ENCODE results near the gene TMEM131.

Gene TMEM131

GRCh38 chr2:97728091-97728731 lies 267.5 kb downstream of the TMEM131 start:
- Histone ChIP-seq H3K4me3 (ENCODE audit: extremely low read depth, insufficient read depth, low read length, poor library complexity, severe bottlenecking) (no peak overlapping the region), H3K4me1 (ENCODE audit: control insufficient read depth, insufficient read depth, low read length, poor library complexity, severe bottlenecking) (no peaks in the 10 kb centered on the region), H3K36me3 (ENCODE audit: control insufficient read depth, insufficient read depth, low read length) (no peaks in the 10 kb centered on the region), H3K27ac (ENCODE audit: low read depth, low read length, severe bottlenecking) (no peak overlapping the region), H3K9me3 (ENCODE audit: control insufficient read depth, low read length) (no peaks in the 10 kb centered on the region)
- WGBS, 2 experiments (ENCODE audit: insufficient coverage in 2 of 2) = 92 to 97% methylated on average over 12 of the region's 12 CpGs

- no peaks in the 10 kb centered on the region for H3K36me3 ChIP-seq (ENCODE audit: control insufficient read depth, insufficient read depth, low read length)
- 81 to 87% methylated on average over 4 of the region's 7 CpGs for whole genome bisulfite sequencing, 2 experiments (ENCODE audit: insufficient coverage in 2 of 2)
- H3K4me1 ChIP-seq (ENCODE audit: control insufficient read depth, insufficient read depth, low read length, poor library complexity, severe bottlenecking) = no peaks in the 10 kb centered on the region
- H3K4me3 ChIP-seq (ENCODE audit: extremely low read depth, insufficient read depth, low read length, poor library complexity, severe bottlenecking) = no peak overlapping the region
- no peaks in the 10 kb centered on the region for H3K9me3 ChIP-seq (ENCODE audit: control insufficient read depth, low read length)
- no peak overlapping the region for H3K27ac ChIP-seq (ENCODE audit: low read depth, low read length, severe bottlenecking)
Observed at GRCh38 chr2:97727296-97727695, 268.5 kb downstream of the TMEM131 start.

DNA sequence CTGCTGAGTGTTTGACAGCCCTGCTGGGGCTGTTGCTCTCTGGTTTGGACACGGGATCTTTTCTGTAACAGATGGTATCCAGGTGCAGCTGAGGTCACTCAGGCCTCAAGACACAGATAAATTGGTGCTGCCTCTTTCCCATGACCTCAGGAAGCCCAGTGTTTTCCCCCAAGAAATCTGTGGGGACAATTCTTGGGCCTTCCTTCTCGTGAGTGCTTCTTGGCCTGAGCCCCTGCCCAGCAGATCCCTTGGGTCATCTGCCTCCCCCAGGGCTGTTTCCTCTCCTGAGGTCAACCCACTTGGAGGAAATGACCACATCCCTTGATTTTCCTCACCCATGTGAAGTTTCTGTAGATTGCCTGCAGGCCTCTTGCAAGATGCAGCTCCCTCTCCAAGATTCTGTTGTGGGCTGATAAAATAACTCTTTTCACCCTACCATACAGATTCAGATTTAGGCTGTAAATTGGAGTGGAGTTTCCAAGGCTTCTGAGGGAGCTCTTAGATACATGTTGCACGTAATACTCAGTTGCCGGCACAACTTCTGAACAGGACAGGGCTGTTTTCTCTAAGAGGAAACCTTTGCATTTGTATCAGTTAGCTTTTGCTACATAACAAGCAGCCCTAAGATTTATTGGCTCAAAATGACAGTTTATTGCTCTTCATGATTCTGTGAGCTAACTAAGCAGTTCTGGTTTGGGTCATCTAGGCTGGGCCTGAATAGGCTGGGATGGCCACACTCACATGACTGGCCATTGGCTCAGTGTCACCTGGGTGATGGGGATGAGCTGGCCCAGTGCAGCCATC lies 269.3 kb downstream of the TMEM131 start:
- no peaks in the 10 kb centered on the region for H3K9me3 ChIP-seq (ENCODE audit: control insufficient read depth, low read length)
- no peak overlapping the region for H3K4me3 ChIP-seq (ENCODE audit: extremely low read depth, insufficient read depth, low read length, poor library complexity, severe bottlenecking)
- 66 to 69% methylated on average over 4 of the region's 4 CpGs for WGBS, 2 experiments (ENCODE audit: insufficient coverage in 2 of 2)
- H3K36me3 ChIP-seq (ENCODE audit: control insufficient read depth, insufficient read depth, low read length) = no peaks in the 10 kb centered on the region
- no peak overlapping the region for H3K27ac ChIP-seq (ENCODE audit: low read depth, low read length, severe bottlenecking)
- no peaks in the 10 kb centered on the region for H3K4me1 ChIP-seq (ENCODE audit: control insufficient read depth, insufficient read depth, low read length, poor library complexity, severe bottlenecking)

GRCh38 chr2:97724946-97725688 lies 270.6 kb downstream of the TMEM131 start:
- no peaks in the 10 kb centered on the region for H3K9me3 ChIP-seq (ENCODE audit: control insufficient read depth, low read length)
- H3K27ac ChIP-seq (ENCODE audit: low read depth, low read length, severe bottlenecking) = no peak overlapping the region
- WGBS, 2 experiments (ENCODE audit: insufficient coverage in 2 of 2) = 93 to 94% methylated on average over 22 to 26 of the region's 31 CpGs
- no peaks in the 10 kb centered on the region for H3K36me3 ChIP-seq (ENCODE audit: control insufficient read depth, insufficient read depth, low read length)
- no peak overlapping the region for H3K4me3 ChIP-seq (ENCODE audit: extremely low read depth, insufficient read depth, low read length, poor library complexity, severe bottlenecking)
- no peaks in the 10 kb centered on the region for H3K4me1 ChIP-seq (ENCODE audit: control insufficient read depth, insufficient read depth, low read length, poor library complexity, severe bottlenecking)

DNA sequence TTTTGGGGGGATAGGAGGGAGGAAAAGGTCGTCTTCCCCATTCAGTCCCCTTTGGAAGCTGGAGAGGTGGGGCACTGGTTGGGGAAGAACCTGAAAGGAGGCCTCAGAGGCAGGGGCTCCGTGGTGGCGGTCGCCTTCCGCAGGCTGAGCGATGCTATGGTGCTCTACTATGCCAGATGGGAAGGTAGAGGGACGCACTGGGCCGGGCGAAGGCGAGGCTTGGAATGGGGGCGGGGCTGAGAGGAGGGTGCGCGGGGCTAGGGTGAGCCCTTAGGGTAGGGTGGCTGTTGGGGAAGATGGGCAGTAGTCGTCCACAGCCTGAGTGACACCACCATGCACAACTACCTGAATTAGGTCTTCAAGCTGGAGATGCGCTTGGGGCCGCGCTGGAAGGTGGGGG lies 271.2 kb downstream of the TMEM131 start:
- WGBS, 2 experiments (ENCODE audit: insufficient coverage in 2 of 2) = 83 to 93% methylated on average over 9 to 15 of the region's 17 CpGs
- Histone ChIP-seq H3K27ac (ENCODE audit: low read depth, low read length, severe bottlenecking) (no peak overlapping the region), H3K9me3 (ENCODE audit: control insufficient read depth, low read length) (no peaks in the 10 kb centered on the region), H3K4me1 (ENCODE audit: control insufficient read depth, insufficient read depth, low read length, poor library complexity, severe bottlenecking) (no peaks in the 10 kb centered on the region), H3K4me3 (ENCODE audit: extremely low read depth, insufficient read depth, low read length, poor library complexity, severe bottlenecking) (no peak overlapping the region), H3K36me3 (ENCODE audit: control insufficient read depth, insufficient read depth, low read length) (no peaks in the 10 kb centered on the region)

- H3K4me1 ChIP-seq (ENCODE audit: control insufficient read depth, insufficient read depth, low read length, poor library complexity, severe bottlenecking) = no peaks in the 10 kb centered on the region
- no peaks in the 10 kb centered on the region for H3K9me3 ChIP-seq (ENCODE audit: control insufficient read depth, low read length)
- WGBS, 2 experiments (ENCODE audit: insufficient coverage in 2 of 2) = 96% methylated on average over 32 to 41 of the region's 41 CpGs
- H3K36me3 ChIP-seq (ENCODE audit: control insufficient read depth, insufficient read depth, low read length) = no peaks in the 10 kb centered on the region
- no peak overlapping the region for H3K27ac ChIP-seq (ENCODE audit: low read depth, low read length, severe bottlenecking)
- no peak overlapping the region for H3K4me3 ChIP-seq (ENCODE audit: extremely low read depth, insufficient read depth, low read length, poor library complexity, severe bottlenecking)
Observed at GRCh38 chr2:97724073-97724410, 271.7 kb downstream of the TMEM131 start.

- WGBS, 2 experiments (ENCODE audit: insufficient coverage in 2 of 2) = 94 to 96% methylated on average over 34 to 35 of the region's 37 CpGs
- Histone ChIP-seq H3K36me3 (ENCODE audit: control insufficient read depth, insufficient read depth, low read length) (no peaks in the 10 kb centered on the region), H3K4me3 (ENCODE audit: extremely low read depth, insufficient read depth, low read length, poor library complexity, severe bottlenecking) (no peak overlapping the region), H3K9me3 (ENCODE audit: control insufficient read depth, low read length) (no peaks in the 10 kb centered on the region), H3K4me1 (ENCODE audit: control insufficient read depth, insufficient read depth, low read length, poor library complexity, severe bottlenecking) (no peaks in the 10 kb centered on the region), H3K27ac (ENCODE audit: low read depth, low read length, severe bottlenecking) (no peak overlapping the region)
Observed at GRCh38 chr2:97723156-97724072, 272.3 kb downstream of the TMEM131 start.

- Histone ChIP-seq H3K4me3 (ENCODE audit: extremely low read depth, insufficient read depth, low read length, poor library complexity, severe bottlenecking) (no peak overlapping the region), H3K9me3 (ENCODE audit: control insufficient read depth, low read length) (no peaks in the 10 kb centered on the region)
- WGBS, 2 experiments (ENCODE audit: insufficient coverage in 2 of 2) = 81% methylated on average over 4 to 5 of the region's 6 CpGs
Observed at GRCh38 chr2:97722227-97722626, 273.5 kb downstream of the TMEM131 start.

GRCh38 chr2:97720746-97721145 lies 275.0 kb downstream of the TMEM131 start:
- no peaks in the 10 kb centered on the region for H3K9me3 ChIP-seq (ENCODE audit: control insufficient read depth, low read length)
- WGBS, 2 experiments (ENCODE audit: insufficient coverage in 2 of 2) = 40 to 43% methylated on average over 1 of the region's 2 CpGs
- H3K4me3 ChIP-seq (ENCODE audit: extremely low read depth, insufficient read depth, low read length, poor library complexity, severe bottlenecking) = no peak overlapping the region
- peaks cover 6% of the 10 kb centered on the region for H3K4me1 ChIP-seq (ENCODE audit: control insufficient read depth, insufficient read depth, low read length, poor library complexity, severe bottlenecking)
- H3K27ac ChIP-seq (ENCODE audit: low read depth, low read length, severe bottlenecking) = no peak overlapping the region
- H3K36me3 ChIP-seq (ENCODE audit: control insufficient read depth, insufficient read depth, low read length) = no peaks in the 10 kb centered on the region

More at GRCh38 chr2:97722227-97722626, 273.5 kb downstream of the TMEM131 start:
- Histone ChIP-seq H3K4me1 (ENCODE audit: control insufficient read depth, insufficient read depth, low read length, poor library complexity, severe bottlenecking) (peaks cover under 1% of the 10 kb centered on the region), H3K36me3 (ENCODE audit: control insufficient read depth, insufficient read depth, low read length) (no peaks in the 10 kb centered on the region), H3K27ac (ENCODE audit: low read depth, low read length, severe bottlenecking) (no peak overlapping the region)

Measured in mesodermal cell (in vitro differentiated cells).